Fibroblast of lung (primary cell): Measurements from ENCODE around the gene MESD. TPM values are rescaled to one million over a fixed set of nuclear protein-coding genes. Genes with fewer than 3 reads are reported as not detected.

ENCODE experiments used
- DNase-seq, 2 donors: peaks; one replicate each; pipeline versions ENCODE4 v3.0.0 to v3.0.0-alpha.2; 2010; ENCODE audit warnings: low read depth in 2 of 2
- H2AFZ ChIP-seq: 2 replicates; pipeline ENCODE4 v1.5.1; 2012; ENCODE audit warnings: low read length, control low read depth, inconsistent platforms
- H3K27ac ChIP-seq: 2 replicates; pipeline ENCODE4 v1.5.1; 2011; ENCODE audit warnings: low read length, control low read depth; ENCODE audit not compliant: insufficient read depth
- H3K27me3 ChIP-seq: 2 replicates; pipeline ENCODE4 v1.5.1; 2011; ENCODE audit warnings: mild to moderate bottlenecking, low read length; ENCODE audit not compliant: control insufficient read depth, insufficient read depth
- H3K36me3 ChIP-seq: 2 replicates; pipeline ENCODE4 v1.5.1; 2011; ENCODE audit warnings: low read length; ENCODE audit not compliant: control insufficient read depth, insufficient read depth
- H3K4me1 ChIP-seq: 2 replicates; pipeline ENCODE4 v1.5.1; 2011; ENCODE audit warnings: low read length; ENCODE audit not compliant: control insufficient read depth, insufficient read depth; ENCODE audit errors: extremely low read depth
- H3K4me2 ChIP-seq: 2 replicates; pipeline ENCODE4 v1.5.1; 2011; ENCODE audit warnings: low read length, control low read depth; ENCODE audit not compliant: insufficient read depth; ENCODE audit errors: extremely low read depth
- H3K4me3 ChIP-seq, 4 experiments: fragments of 200-600 bp in 1 of 4; sonication (generic) in 1 of 4; replicated peaks in 1 of 4; 2 replicates each; pipeline ENCODE4 v1.5.1; 2011 to 2016; ENCODE audit warnings: low read length in 4 of 4, low read depth in 3 of 4, mild to moderate bottlenecking in 3 of 4, control low read depth in 2 of 4, inconsistent platforms in 1 of 4, mixed read lengths in 1 of 4; ENCODE audit not compliant: insufficient read depth in 1 of 4; ENCODE audit errors: control extremely low read depth in 1 of 4
- H3K79me2 ChIP-seq: 2 replicates; pipeline ENCODE4 v1.5.1; 2012; ENCODE audit warnings: mild to moderate bottlenecking, low read length, inconsistent platforms; ENCODE audit not compliant: control insufficient read depth, insufficient read depth
- H3K9ac ChIP-seq: 2 replicates; pipeline ENCODE4 v1.5.1; 2011; ENCODE audit warnings: mild to moderate bottlenecking, low read length, control low read depth; ENCODE audit not compliant: insufficient read depth
- H3K9me3 ChIP-seq: 2 replicates; pipeline ENCODE4 v1.5.1; 2012; ENCODE audit warnings: low read depth, low read length; ENCODE audit not compliant: control insufficient read depth, insufficient read depth
- H4K20me1 ChIP-seq: 2 replicates; pipeline ENCODE4 v1.5.1; 2011; ENCODE audit warnings: low read length; ENCODE audit not compliant: control insufficient read depth, insufficient read depth; ENCODE audit errors: extremely low read depth
- EZH2 ChIP-seq: IDR thresholded peaks from 2 replicates; pipeline ENCODE4 v1.5.1; 2012; ENCODE audit warnings: low read length, control low read depth, mild to moderate bottlenecking; ENCODE audit errors: missing control alignments
- polyA plus RNA-seq, 2 donors: library from polyadenylated mRNA; depleted of rRNA in 1 of 2; stranded (reverse) in 1 of 2; unstranded in 1 of 2; fragments of >200 nt; gene quantifications; 2 replicates each; pipeline ENCODE4 v1.2.1, GENCODE V29; 2011 to 2012; ENCODE audit warnings: missing spikeins in 1 of 2
- total RNA-seq: library from RNA; depleted of rRNA; stranded (reverse); fragments of >200 nt; gene quantifications from 2 replicates; pipeline ENCODE4 v1.2.1, GENCODE V29; 2014
- TF ChIP-seq, protein P1 (sequence below), 2 donors: IDR thresholded peaks in 1 of 2; conservative IDR thresholded peaks in 1 of 2; 1 replicate in 1 of 2; 2 replicates in 1 of 2; pipeline ENCODE4 v1.5.1; 2011 to 2012; ENCODE audit warnings: low read length in 2 of 2, control low read depth in 1 of 2, inconsistent platforms in 1 of 2, low read depth in 1 of 2, mild to moderate bottlenecking in 1 of 2

MESD gene
- total and polyA plus RNA-seq, 2 donors (not counting 1 experiment from before 2014, with no cell fraction given): 21.3 to 26.0 TPM

DNA sequence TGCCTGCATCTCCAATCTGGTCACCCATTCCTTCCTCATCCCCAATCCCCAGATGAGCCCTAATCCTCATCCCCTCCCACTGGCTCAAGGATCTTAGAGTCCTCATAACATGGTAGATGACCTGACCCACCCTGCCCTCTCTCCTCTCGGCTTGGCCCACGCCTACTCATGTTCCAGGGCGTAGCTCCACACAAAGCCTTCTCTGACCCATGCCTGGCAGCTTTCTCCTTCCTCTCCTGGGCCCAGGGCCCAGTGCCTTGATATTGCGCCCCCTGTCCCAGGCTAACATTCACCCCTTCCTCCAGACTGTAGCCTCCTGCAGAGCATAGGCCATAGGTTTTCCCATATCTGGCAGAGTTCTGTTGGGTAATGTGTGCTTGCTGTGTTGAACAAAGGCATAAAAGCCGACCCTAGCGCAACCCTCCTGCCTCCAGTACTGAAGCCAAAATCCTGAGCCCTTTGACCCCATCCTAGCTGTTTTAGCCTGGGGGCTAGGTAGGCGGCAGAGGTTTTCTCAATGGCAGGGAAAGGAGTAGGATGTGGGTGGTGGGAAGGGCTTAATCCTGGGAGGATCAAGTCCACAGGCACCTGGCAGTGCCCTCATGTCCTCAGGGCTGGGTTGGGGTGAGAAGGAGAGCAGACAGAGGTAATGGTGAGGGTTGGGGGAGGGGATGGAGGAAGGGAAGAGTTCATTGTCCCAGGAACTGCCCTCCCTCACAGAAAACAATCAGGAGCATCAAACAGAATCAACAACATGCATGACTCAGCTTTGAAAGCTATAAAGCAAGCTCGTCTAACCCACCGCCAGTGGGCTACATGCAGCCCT, 35.5 kb downstream of the MESD start:
- Histone ChIP-seq H3K4me3 (no peak overlapping the region), H4K20me1 (no peaks in the 10 kb centered on the region), H2AFZ (no peak overlapping the region), H3K4me1 (peaks cover 2% of the 10 kb centered on the region), H3K9ac (no peak overlapping the region), H3K27ac (no peak overlapping the region), H3K36me3 (peaks cover 5% of the 10 kb centered on the region), H3K27me3 (no peaks in the 10 kb centered on the region), H3K79me2 (no peaks in the 10 kb centered on the region), H3K4me2 (no peak overlapping the region), H3K9me3 (no peaks in the 10 kb centered on the region)
- TF ChIP-seq, protein P1, sequence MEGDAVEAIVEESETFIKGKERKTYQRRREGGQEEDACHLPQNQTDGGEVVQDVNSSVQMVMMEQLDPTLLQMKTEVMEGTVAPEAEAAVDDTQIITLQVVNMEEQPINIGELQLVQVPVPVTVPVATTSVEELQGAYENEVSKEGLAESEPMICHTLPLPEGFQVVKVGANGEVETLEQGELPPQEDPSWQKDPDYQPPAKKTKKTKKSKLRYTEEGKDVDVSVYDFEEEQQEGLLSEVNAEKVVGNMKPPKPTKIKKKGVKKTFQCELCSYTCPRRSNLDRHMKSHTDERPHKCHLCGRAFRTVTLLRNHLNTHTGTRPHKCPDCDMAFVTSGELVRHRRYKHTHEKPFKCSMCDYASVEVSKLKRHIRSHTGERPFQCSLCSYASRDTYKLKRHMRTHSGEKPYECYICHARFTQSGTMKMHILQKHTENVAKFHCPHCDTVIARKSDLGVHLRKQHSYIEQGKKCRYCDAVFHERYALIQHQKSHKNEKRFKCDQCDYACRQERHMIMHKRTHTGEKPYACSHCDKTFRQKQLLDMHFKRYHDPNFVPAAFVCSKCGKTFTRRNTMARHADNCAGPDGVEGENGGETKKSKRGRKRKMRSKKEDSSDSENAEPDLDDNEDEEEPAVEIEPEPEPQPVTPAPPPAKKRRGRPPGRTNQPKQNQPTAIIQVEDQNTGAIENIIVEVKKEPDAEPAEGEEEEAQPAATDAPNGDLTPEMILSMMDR (conservative IDR thresholded peaks at IDR 0.05 in 1 of 2, IDR thresholded peaks at IDR 0.05 in 1 of 2; ENCODE audit: low read depth in 1 of 2, low read length in 2 of 2): no peak
- TF ChIP-seq EZH2: no peak
- no peak for DNase-seq

DNA sequence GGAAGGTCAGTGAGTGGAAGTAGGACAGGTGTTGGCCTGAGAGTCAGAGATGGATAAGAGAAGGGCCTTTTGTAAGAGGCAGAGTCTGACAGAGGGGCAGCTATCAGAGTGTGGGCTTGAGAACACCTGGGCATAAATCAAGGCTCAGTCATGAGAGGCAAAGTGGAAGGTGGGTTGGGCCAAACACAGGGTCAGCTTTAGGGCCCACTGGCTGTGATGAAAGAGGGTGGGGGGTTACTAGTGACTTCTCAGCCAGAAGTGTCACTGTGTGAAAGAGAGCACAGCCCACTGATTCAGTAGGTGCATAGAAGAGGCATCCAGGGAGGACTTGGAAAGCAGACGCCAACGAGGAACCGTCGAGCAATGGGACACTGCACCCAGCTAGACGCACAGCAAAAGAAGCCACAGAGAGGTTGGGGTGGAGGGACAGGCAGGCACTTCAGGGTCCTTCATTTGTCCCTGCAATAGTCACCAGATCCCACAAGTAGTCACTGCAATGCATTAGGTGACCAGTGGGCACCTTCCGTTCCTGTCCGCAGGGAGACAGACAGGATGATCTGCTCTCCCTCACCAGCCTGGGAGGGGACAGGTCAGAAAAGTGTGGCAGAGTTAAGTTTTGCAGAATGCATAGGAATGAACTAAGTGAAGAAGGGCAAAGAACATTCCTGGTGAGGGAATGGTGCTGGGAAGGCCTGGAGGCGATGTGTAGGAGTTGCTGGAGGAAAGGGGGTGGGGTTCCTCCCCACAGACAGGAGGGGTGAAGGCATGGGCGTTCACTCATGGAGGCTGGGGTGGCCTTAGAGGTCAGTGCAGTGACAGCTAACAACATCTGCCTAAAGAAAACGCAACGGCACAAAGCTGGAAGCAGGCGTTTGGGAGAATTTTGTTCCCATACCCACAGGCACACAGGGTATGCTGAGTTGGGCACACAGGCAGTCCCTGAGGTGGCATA, 36.3 kb downstream of the MESD start:
- TF ChIP-seq, protein P1 (conservative IDR thresholded peaks at IDR 0.05 in 1 of 2, IDR thresholded peaks at IDR 0.05 in 1 of 2; ENCODE audit: low read depth in 1 of 2, low read length in 2 of 2): no peak
- TF ChIP-seq EZH2: no peak
- no peak overlapping the region for H3K9ac ChIP-seq
- H4K20me1 ChIP-seq: no peaks in the 10 kb centered on the region
- no peaks in the 10 kb centered on the region for H3K27me3 ChIP-seq
- no peak for DNase-seq
- no peak overlapping the region for H3K4me3 ChIP-seq
- no peaks in the 10 kb centered on the region for H3K9me3 ChIP-seq
- peaks cover 13% of the 10 kb centered on the region for H3K36me3 ChIP-seq
- H3K4me1 ChIP-seq: peaks cover 2% of the 10 kb centered on the region
- H3K27ac ChIP-seq: no peak overlapping the region
- no peaks in the 10 kb centered on the region for H3K79me2 ChIP-seq
- H2AFZ ChIP-seq: no peak overlapping the region
- no peak overlapping the region for H3K4me2 ChIP-seq

DNA sequence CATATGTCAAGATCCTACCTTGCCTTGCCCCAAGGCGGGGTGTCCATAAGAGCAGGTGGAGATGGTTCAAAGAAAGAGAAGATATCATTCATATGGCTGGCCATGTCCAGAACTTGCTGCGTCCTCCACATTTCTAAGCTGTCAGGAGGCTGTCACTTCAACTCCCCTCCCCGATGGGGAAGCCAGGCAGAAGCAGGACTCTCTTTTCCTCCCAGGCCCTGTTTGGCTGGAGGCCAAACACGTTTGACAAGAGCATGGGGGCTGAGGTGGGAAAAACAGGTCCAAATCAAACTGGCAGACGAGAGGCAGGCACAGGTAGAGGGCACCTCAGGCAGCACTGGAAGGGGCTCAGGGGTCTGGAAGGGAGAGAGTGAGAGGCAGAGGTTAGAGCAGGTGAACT, 37.7 kb downstream of the MESD start:
- no peak overlapping the region for H3K4me3 ChIP-seq
- no peaks in the 10 kb centered on the region for H3K27me3 ChIP-seq
- H2AFZ ChIP-seq: no peak overlapping the region
- no peak overlapping the region for H3K27ac ChIP-seq
- H3K36me3 ChIP-seq: peaks cover 21% of the 10 kb centered on the region
- TF ChIP-seq, protein P1 (conservative IDR thresholded peaks at IDR 0.05 in 1 of 2, IDR thresholded peaks at IDR 0.05 in 1 of 2; ENCODE audit: low read depth in 1 of 2, low read length in 2 of 2): no peak
- no peak for TF ChIP-seq EZH2
- no peak overlapping the region for H3K4me2 ChIP-seq
- H3K4me1 ChIP-seq: peaks cover 2% of the 10 kb centered on the region
- H3K9me3 ChIP-seq: no peaks in the 10 kb centered on the region
- DNase-seq: no peak
- H4K20me1 ChIP-seq: no peaks in the 10 kb centered on the region
- H3K79me2 ChIP-seq: no peaks in the 10 kb centered on the region
- no peak overlapping the region for H3K9ac ChIP-seq
